HCT116 (cell line): Measurements from ENCODE around the gene MAGEE1. TPM values are rescaled to one million over a fixed set of nuclear protein-coding genes. Genes with fewer than 3 reads are reported as not detected.

Experiments used
- ATAC-seq: fragments of 200-7000 bp; cut with Tn5 transposase; 2 replicates; pipeline ENCODE4 v1.9.1; 2020; ENCODE audit warnings: mild to moderate bottlenecking, moderate library complexity
- BruUV-seq: library from RNA; stranded (reverse); fragments of 400-500 nt; replicated peaks from 2 replicates; lab custom pipeline; 2021; lab: Mats Ljungman, UMichigan
- CTCF ChIA-PET: fragments of 300-600 bp; sonication (Branson Sonifier 250); formaldehyde crosslinking; loops from one replicate; lab custom pipeline; 2021; ENCODE audit warnings: antibody characterized with exemption; lab: Charles Lee
- POLR2A ChIA-PET: fragments of 300-600, 350-600 bp; sonication (Branson Sonifier 250); formaldehyde crosslinking; loops from one replicate; lab custom pipeline; 2021; ENCODE audit warnings: antibody characterized with exemption; lab: Charles Lee
- RAD21 ChIA-PET, 2 experiments: fragments of 300-600 bp; sonication (Branson Sonifier 250); formaldehyde crosslinking; loops; one replicate each; lab custom pipeline; 2023; ENCODE audit warnings: low total read pairs in 2 of 2; ENCODE audit not compliant: uncharacterized antibody in 2 of 2, unreplicated experiment in 2 of 2, low non-redundant PET in 1 of 2; lab: Charles Lee
- DNase-seq: peaks from one replicate; pipeline ENCODE4 v3.0.0-alpha.2; 2010; ENCODE audit warnings: low read depth, low spot score
- H2AFZ ChIP-seq: fragments of 200-600 bp; shearing (Covaris generic), sonication (generic); 2 replicates; pipeline ENCODE4 v1.6.1; 2017; ENCODE audit warnings: low read depth, mixed run types, mixed read lengths, antibody characterized with exemption, low read length; ENCODE audit not compliant: poor library complexity, severe bottlenecking
- H3K27ac ChIP-seq: 2 replicates; pipeline ENCODE4 v1.5.1; 2012; ENCODE audit warnings: low read depth, low read length
- H3K27me3 ChIP-seq: fragments of 200-600 bp; sonication (generic); 2 replicates; pipeline ENCODE4 v1.6.1; 2016; ENCODE audit warnings: mixed run types, low read length, mixed read lengths; ENCODE audit not compliant: insufficient read depth
- H3K36me3 ChIP-seq, 2 experiments: fragments of 200-500 bp in 1 of 2; fragments of 200-600 bp in 1 of 2; sonication (Bioruptor generic) in 1 of 2; sonication (generic) in 1 of 2; 2 replicates each; pipeline versions ENCODE4 v1.5.1 to v1.6.1; 2014 to 2016; ENCODE audit warnings: low read length in 2 of 2, inconsistent platforms in 1 of 2, mixed read lengths in 1 of 2, mixed run types in 1 of 2; ENCODE audit not compliant: insufficient read depth in 2 of 2, control insufficient read depth in 1 of 2
- H3K4me1 ChIP-seq, 2 experiments: fragments of 200-600 bp in 1 of 2; sonication (generic) in 1 of 2; 2 replicates each; pipeline versions ENCODE4 v1.5.1 to v1.6.1; 2012 to 2017; ENCODE audit warnings: low read length in 2 of 2, inconsistent platforms in 1 of 2, mild to moderate bottlenecking in 1 of 2, mixed read lengths in 1 of 2, mixed run types in 1 of 2, moderate library complexity in 1 of 2; ENCODE audit not compliant: insufficient read depth in 2 of 2, control insufficient read depth in 1 of 2
- H3K4me2 ChIP-seq: fragments of 200-600 bp; sonication (generic); 2 replicates; pipeline ENCODE4 v1.6.1; 2017; ENCODE audit warnings: mixed run types, low read length, mixed read lengths
- H3K4me3 ChIP-seq, 2 experiments: fragments of 200-600 bp in 1 of 2; sonication (generic) in 1 of 2; replicated peaks in 1 of 2; 2 replicates each; pipeline ENCODE4 v1.5.1; 2011 to 2016; ENCODE audit warnings: low read length in 2 of 2, control low read depth in 1 of 2, low read depth in 1 of 2, mild to moderate bottlenecking in 1 of 2, mixed read lengths in 1 of 2, mixed run types in 1 of 2
- H3K79me2 ChIP-seq: fragments of 200-600 bp; sonication (generic); 2 replicates; pipeline ENCODE4 v1.6.1; 2017; ENCODE audit warnings: mild to moderate bottlenecking, mixed run types, low read length, moderate library complexity, mixed read lengths; ENCODE audit not compliant: insufficient read depth
- H3K9ac ChIP-seq: fragments of 200-600 bp; sonication (generic); 2 replicates; pipeline ENCODE4 v1.6.1; 2016; ENCODE audit warnings: low read length, mixed read lengths
- H3K9me2 ChIP-seq: fragments of 200-600 bp; sonication (generic), shearing (Covaris generic); 2 replicates; pipeline ENCODE4 v1.6.1; 2017; ENCODE audit warnings: mixed run types, mild to moderate bottlenecking, moderate library complexity; ENCODE audit not compliant: insufficient read depth
- H3K9me3 ChIP-seq, 2 experiments: fragments of 200-500 bp in 1 of 2; fragments of 200-600 bp in 1 of 2; sonication (Bioruptor generic) in 1 of 2; sonication (generic) in 1 of 2; 2 replicates each; pipeline ENCODE4 v1.6.1; 2014 to 2017; ENCODE audit warnings: low read length in 2 of 2, mixed read lengths in 2 of 2, inconsistent platforms in 1 of 2, low read depth in 1 of 2, mild to moderate bottlenecking in 1 of 2, mixed run types in 1 of 2, moderate library complexity in 1 of 2; ENCODE audit not compliant: control insufficient read depth in 1 of 2, insufficient read depth in 1 of 2
- H4K20me1 ChIP-seq: fragments of 200-600 bp; sonication (generic), shearing (Covaris generic); 2 replicates; pipeline ENCODE4 v1.6.1; 2017; ENCODE audit warnings: mixed run types, mild to moderate bottlenecking, moderate library complexity; ENCODE audit not compliant: insufficient read depth
- ATF3 ChIP-seq: IDR thresholded peaks from 2 replicates; pipeline ENCODE4 v1.6.1; 2012
- CBX3 ChIP-seq: IDR thresholded peaks from 2 replicates; pipeline ENCODE4 v1.6.1; 2012; ENCODE audit warnings: low read depth
- CTCF ChIP-seq, 3 experiments: fragments of 200-600 bp in 1 of 3; sonication (generic) in 1 of 3; IDR thresholded peaks in 2 of 3; conservative IDR thresholded peaks in 1 of 3; 2 replicates each; pipeline ENCODE4 v1.5.1; 2012 to 2017; ENCODE audit warnings: low read depth in 2 of 3, low read length in 2 of 3, antibody characterized with exemption in 1 of 3, borderline replicate concordance in 1 of 3, control low read depth in 1 of 3, mild to moderate bottlenecking in 1 of 3, mixed read lengths in 1 of 3, mixed run types in 1 of 3, moderate library complexity in 1 of 3; ENCODE audit not compliant: insufficient read depth in 1 of 3
- ELF1 ChIP-seq: IDR thresholded peaks from 2 replicates; pipeline ENCODE4 v1.6.1; 2012; ENCODE audit warnings: low read depth, borderline replicate concordance
- EZH2 ChIP-seq: fragments of 200-600 bp; sonication (generic); IDR thresholded peaks from 2 replicates; pipeline ENCODE4 v1.6.1; 2017; ENCODE audit warnings: antibody characterized with exemption, mixed run types
- EZH2phosphoT487 ChIP-seq: fragments of 200-600 bp; IDR thresholded peaks from 2 replicates; pipeline ENCODE4 v1.6.1; 2018; ENCODE audit warnings: antibody characterized with exemption, borderline replicate concordance
- JUND ChIP-seq: IDR thresholded peaks from 2 replicates; pipeline ENCODE4 v1.6.1; 2012
- POLR2A ChIP-seq: IDR thresholded peaks from 2 replicates; pipeline ENCODE4 v1.7.0; 2011; ENCODE audit warnings: borderline replicate concordance; ENCODE audit not compliant: insufficient read depth, insufficient read length; ENCODE audit errors: extremely low read depth
- POLR2AphosphoS5 ChIP-seq: IDR thresholded peaks from 2 replicates; pipeline ENCODE4 v1.6.1; 2011; ENCODE audit warnings: mild to moderate bottlenecking, low read depth, low read length, moderate library complexity
- RAD21 ChIP-seq: IDR thresholded peaks from 2 replicates; pipeline ENCODE4 v1.6.1; 2012; ENCODE audit warnings: low read depth, mild to moderate bottlenecking
- REST ChIP-seq: IDR thresholded peaks from 2 replicates; pipeline ENCODE4 v1.6.1; 2012; ENCODE audit warnings: low read depth
- SIN3A ChIP-seq: IDR thresholded peaks from 2 replicates; pipeline ENCODE4 v1.6.1; 2012; ENCODE audit warnings: low read depth
- SP1 ChIP-seq: IDR thresholded peaks from 2 replicates; pipeline ENCODE4 v1.6.1; 2012; ENCODE audit warnings: low read depth
- TCF7L2 ChIP-seq: IDR thresholded peaks from 2 replicates; pipeline ENCODE4 v1.7.0; 2011; ENCODE audit warnings: borderline replicate concordance, inconsistent platforms; ENCODE audit not compliant: insufficient read depth, insufficient read length; ENCODE audit errors: extremely low read depth
- YY1 ChIP-seq: IDR thresholded peaks from 2 replicates; pipeline ENCODE4 v1.6.1; 2011; ENCODE audit warnings: low read length, low read depth, moderate library complexity, mild to moderate bottlenecking; ENCODE audit not compliant: insufficient replicate concordance; ENCODE audit errors: extremely low read depth
- ZNF274 ChIP-seq: fragments of 200-500 bp; sonication (Bioruptor generic); IDR thresholded peaks from 2 replicates; pipeline ENCODE4 v1.6.1; 2014; ENCODE audit warnings: mild to moderate bottlenecking, low read depth, low read length, inconsistent platforms
- intact Hi-C: fragments of 100-400 bp; cut with micrococcal nuclease; formaldehyde crosslinking; loops from 2 replicates; pipeline ENCODE4 v1.10.0; 2022
- total RNA-seq: library from RNA; stranded (reverse); gene quantifications from one replicate; pipeline ENCODE4 v1.2.1, GENCODE V29; 2021; ENCODE audit not compliant: unreplicated experiment

MAGEE1 gene
- total RNA-seq, 1 experiment from 2014 or later = 2.2 TPM

- CTCF ChIA-PET = no interaction called here
These were observed 19.7 kb upstream of the MAGEE1 start for GRCh38 chrX:76407795-76408194.

More at GRCh38 chrX:76407795-76408194, 19.7 kb upstream of the MAGEE1 start:
- H3K4me2 ChIP-seq = no peak overlapping the region
- no peak overlapping the region for H2AFZ ChIP-seq
- no peak overlapping the region for H3K27ac ChIP-seq
- intact Hi-C loops = no loop called here
- no peaks in the 10 kb centered on the region for H3K9me2 ChIP-seq
- no TSS peak for BruUV-seq
- H3K27me3 ChIP-seq = no peaks in the 10 kb centered on the region
- no peaks in the 10 kb centered on the region for H4K20me1 ChIP-seq
- TF ChIP-seq CBX3 = no peak
- TF ChIP-seq ELF1 = no peak
- TF ChIP-seq ATF3 = no peak
- no peak for TF ChIP-seq SP1
- no peak for TF ChIP-seq ZNF274
- no peak for TF ChIP-seq EZH2
- no peak for TF ChIP-seq SIN3A
- TF ChIP-seq EZH2phosphoT487 = no peak
- no peak for TF ChIP-seq RAD21
- no peak for TF ChIP-seq YY1
- TF ChIP-seq JUND = no peak
- TF ChIP-seq REST = no peak
- no peak for TF ChIP-seq POLR2A
- TF ChIP-seq TCF7L2 = no peak
- no peak for TF ChIP-seq POLR2AphosphoS5
- TF ChIP-seq CTCF (IDR thresholded peaks at IDR 0.05 in 2 of 3, conservative IDR thresholded peaks at IDR 0.05 in 1 of 3; ENCODE audit: borderline replicate concordance in 1 of 3, insufficient read depth in 1 of 3, low read depth in 2 of 3, low read length in 2 of 3) = no peak
- H3K9ac ChIP-seq = no peak overlapping the region
- ChIA-PET POLR2A (no interaction called here), RAD21 (no interaction called here)
- DNase-seq = no peak
- no peaks in the 10 kb centered on the region for H3K36me3 ChIP-seq
- no peaks in the 10 kb centered on the region for H3K9me3 ChIP-seq
- no peak overlapping the region for H3K4me3 ChIP-seq
- ATAC-seq = no peak
- H3K79me2 ChIP-seq = no peaks in the 10 kb centered on the region
- H3K4me1 ChIP-seq = no peaks in the 10 kb centered on the region
